Middle frontal gyrus (tissue), 1 donor: ENCODE results near the gene PRR22.

Experiments used
- DNase-seq: peaks from one replicate; pipeline ENCODE4 v3.0.0-alpha.2; 2015; ENCODE audit warnings: low spot score; ENCODE audit errors: extremely low spot score

Gene PRR22

DNA sequence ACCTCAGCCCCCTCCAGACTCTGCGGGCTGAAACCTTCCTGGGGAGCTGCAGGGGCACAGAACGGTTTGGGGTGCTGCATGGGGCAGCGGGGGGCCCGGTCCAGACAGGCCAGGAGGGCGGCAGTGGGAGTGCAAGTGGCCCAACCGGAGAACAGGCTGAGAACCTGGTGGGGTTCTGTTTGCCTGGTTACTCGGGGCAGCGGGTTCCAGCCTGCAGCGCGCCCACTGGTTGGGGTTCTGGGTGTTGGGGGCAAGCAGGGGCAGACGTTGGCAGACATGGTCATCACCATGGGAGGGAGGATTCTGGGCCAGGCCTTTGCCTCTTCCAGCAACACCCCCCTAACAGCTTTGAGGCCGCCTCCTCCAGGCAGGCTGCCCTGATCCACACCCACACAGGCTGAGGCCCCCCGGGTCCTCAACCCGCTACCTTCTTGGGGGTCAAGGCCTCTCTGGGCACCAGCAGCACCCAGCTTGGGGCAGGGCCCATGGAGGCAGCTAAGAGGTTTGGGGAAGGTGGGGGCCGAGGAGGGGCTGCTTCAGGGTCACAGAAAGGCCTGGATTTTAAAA lies at the start of gene PRR22:
Gene PRR22, minus strand, starts transcription at position 166 of the 567 bp plus-strand sequence. Its CDS starts 86 bp downstream, at position 80.
- DNase-seq, result no peak

GRCh38 chr19:5832527-5833216 lies 48.1 kb upstream of the PRR22 start:
- no peak for DNase-seq

DNA sequence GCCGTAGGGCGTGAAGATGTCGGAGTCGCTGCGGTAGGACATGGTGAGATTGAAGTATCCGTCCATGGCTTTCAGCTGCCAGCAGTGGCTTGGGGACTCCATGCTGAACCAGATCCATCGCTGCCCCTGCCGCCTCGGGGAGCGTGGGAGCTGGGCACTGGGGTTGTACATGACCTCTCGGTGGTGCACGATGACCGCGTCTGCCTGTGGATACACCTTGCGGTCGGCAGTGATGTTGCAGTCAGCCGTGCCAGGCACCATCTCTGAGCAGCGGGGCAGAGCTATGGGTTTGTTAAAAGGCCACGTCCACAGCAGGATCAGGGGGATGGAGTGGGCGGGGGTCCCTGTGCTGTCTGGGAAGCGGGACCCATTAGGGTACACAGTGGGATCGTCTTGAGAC lies 47.5 kb upstream of the PRR22 start:
- no peak for DNase-seq

GRCh38 chr19:5831159-5831558 lies 46.6 kb upstream of the PRR22 start:
- no peak for DNase-seq

- DNase-seq, result no peak
These were observed 45.2 kb upstream of the PRR22 start for GRCh38 chr19:5829567-5830310.

DNA sequence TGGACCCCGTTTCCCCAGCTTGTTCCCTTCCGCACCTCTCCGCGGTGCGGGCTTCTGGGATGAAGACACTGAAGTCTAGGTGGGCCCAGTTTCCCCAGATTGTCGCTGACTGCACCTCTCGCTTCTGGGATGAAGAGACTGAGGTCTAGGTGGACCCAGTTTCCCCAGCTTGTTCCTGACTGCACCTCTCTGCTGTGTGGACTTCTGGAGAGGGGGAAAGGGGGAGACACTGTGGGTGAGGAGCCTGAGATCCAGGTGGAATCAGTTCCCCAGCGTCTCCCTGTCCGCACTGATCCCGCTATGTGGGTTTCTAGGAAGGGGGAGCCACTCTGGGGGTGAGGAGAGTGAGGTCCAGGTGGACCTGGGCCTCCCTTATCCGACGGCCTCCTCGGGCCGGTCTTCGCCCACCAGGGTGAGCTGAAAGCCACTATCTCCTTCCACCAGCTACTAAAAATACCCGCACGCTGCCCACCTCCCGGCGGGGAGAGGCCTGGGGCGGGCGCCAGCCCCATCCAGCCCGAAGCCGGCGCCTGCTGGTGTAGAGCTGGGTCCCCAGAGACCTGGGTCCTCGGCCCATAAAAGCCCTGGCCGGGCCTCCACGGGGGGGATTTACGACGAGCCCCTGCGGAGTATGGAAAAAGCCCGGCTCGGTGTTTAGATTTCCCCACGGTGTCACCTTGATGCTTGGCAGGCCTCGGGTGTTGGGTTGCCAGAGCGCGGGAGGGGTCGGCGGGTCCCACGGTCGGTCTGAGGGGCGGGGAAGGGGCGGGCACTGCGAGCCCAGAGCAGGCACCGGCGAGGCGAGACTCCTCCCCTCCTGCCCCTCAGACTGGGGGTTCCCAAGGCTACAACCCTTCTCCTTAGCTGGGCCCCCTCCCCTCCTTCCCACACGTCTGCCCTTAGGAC lies 44.4 kb upstream of the PRR22 start:
- no peak for DNase-seq

- DNase-seq, result peak; percentile 9
These were observed 43.5 kb upstream of the PRR22 start for GRCh38 chr19:5827891-5828660.

GRCh38 chr19:5827342-5827890 lies 42.9 kb upstream of the PRR22 start:
- no peak for DNase-seq

DNA sequence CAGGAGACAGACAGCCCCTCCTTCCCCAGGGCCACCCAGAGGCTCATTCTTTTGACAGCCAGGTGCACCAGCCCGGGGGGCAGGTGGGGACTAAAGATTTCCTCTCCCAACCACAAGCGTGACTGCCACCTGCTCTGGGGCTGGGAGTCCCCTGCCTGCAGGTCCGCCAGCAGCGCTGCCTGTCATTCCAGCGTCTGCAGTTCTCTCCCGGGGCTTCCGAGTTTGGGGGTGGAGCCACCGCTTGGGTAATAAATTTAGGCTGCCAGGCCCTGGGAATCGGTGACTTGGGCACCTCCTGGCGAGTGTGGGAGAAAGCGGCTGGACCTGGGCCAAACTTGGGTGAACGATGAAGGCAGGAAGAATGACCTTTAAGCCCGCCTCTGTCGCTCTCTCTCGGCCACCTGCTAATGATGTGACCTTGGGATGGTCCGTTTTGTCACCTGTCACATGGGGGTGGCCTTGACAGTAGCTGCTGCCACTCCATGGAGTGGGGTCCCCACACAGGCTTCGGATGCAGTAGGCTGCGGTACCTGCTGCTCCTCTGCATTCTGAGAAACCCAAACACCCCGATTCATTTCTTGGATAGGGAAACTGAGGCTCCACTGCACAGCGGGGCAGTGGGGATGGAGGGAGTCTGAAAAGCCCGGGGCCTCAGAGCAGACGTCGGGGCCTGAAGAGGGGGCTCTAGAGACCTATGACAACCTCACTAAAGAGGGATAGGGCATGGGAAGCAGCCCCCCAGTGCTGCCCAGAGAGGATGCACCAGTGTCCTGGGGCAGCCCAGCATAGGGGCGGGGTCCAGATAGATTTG lies 42.2 kb upstream of the PRR22 start:
- DNase-seq, result no peak

GRCh38 chr19:5825178-5825577 lies 40.6 kb upstream of the PRR22 start:
- no peak for DNase-seq

DNA sequence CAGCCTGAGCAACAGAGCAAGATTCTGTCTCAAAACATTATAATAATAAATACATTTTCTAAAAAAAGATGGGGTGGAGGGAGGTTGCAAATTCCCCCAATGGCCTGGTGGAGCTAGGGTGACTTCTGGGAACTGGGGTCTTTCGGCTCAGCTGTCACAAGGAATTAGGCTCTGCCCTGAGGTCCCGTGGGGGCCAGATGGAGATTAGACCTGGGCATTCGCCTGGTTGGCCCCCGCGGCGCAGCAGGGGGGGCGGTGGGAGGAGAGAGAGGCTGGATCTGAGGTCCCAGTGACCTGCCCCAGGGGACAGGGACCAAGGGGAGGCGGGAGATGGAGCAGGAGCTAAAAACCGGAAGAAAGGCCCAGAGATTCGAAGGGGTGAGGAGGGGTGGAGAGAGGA lies 40.2 kb upstream of the PRR22 start:
- no peak for DNase-seq

DNA sequence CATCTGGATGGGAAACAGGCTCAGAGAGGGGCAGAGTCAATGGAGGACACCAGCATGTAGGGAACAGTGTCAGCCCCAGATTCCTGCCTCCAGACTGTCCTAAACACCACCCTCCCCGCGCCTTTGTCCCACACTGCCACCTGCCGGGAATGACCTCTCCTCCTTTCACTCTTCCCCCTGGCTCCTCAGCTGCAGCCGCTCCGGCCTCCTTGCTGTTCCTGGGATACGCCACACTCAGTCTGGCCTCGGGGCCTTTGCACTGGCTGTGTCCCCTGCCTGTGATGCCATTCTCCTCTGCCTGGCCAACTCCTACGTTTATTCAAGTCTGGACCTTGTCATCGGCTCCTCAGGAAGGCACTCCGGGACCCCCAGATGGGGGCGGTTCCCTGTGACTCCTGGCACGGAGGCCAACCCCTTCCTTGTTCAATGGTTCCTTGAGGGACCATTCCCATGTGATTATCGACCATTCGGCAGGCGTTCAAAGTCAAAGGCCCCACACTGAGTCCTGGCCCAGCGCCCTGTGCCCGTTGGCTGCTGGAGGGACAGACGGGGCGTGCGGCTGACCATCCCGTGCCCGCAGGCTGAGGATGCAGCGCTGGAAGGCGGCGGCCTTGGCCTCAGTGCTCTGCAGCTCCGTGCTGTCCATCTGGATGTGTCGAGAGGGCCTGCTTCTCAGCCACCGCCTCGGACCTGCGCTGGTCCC lies 39.2 kb upstream of the PRR22 start:
- no peak for DNase-seq

GRCh38 chr19:5822181-5822844 lies 37.8 kb upstream of the PRR22 start:
- DNase-seq, result no peak

GRCh38 chr19:5821521-5822180 lies 37.1 kb upstream of the PRR22 start:
- DNase-seq, result no peak

GRCh38 chr19:5820785-5821184 lies 36.2 kb upstream of the PRR22 start:
- DNase-seq, result no peak

DNA sequence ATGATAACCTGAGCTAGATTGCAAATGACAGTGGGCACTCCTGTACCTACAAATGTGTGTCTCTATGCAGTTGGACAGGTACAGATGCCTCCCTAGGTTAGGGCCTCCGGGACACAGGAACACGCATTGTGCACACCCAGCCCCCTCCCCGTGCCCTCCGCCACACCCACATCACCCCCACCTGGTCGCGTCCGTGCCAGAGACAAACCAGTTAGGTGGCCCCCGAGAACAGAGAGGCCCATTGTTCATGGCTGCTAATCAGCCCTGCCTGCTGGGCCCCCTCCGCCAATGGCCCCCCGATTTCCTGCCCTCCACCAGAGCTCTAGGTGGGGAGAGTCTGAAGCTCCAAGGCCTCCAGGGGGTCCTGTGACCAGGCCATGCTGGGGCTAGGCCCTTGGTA lies 34.0 kb upstream of the PRR22 start:
- no peak for DNase-seq

DNA sequence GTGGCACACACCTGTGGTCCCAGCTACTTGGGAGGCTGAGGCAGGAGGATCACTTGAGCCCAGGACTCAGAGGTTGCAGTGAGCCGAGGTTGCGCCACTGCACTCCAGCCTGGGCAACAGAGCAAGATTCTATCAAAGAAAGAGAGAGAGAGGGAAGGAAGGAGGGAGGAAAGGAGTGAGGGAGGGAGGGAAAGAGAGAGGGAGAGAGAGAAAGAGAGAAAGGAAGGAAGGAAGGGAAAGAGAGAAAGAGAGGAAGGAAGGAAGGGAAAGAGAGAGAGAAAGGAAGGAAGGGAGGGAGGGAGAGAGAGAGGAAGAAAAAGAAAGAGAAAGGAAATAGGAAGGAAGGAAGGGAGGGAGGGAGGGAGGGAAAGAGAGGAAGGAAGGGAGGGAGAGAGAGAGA lies 32.7 kb upstream of the PRR22 start:
- DNase-seq, result no peak

DNA sequence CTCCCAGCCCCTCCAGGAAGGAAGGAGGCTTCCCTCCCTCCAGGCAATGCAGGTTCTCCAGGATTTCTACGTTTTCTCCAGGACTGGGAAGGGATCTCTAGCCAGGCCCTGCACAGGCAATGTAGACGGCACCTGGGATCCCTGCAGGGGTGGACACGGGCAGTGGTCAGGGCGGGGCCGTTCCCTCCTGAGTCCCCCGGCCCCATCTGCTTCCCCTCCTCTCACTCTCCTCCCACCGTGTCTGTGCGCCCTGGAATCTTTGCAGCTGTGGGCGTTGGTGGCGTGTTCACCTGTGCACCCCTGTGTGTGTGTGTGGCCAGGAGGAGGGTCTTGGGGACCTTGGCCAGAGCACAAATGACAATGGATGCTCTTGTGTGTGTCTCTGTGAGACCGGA lies 30.3 kb upstream of the PRR22 start:
- DNase-seq, result no peak
